Activated T-cell treated with anti-CD3 and anti-CD28 coated beads, Interleukin-2, amount 50 U/mL, for 48 hours (primary cell): ENCODE data around the gene CEP63.

Experiments
- DNase-seq, 2 experiments: peaks; one replicate each; pipeline ENCODE4 v3.0.0-alpha.2; 2020

CEP63 gene

GRCh38 chr3:134471521-134472193, 14.2 kb upstream of the CEP63 start:
- DNase-seq, result no peak

DNA sequence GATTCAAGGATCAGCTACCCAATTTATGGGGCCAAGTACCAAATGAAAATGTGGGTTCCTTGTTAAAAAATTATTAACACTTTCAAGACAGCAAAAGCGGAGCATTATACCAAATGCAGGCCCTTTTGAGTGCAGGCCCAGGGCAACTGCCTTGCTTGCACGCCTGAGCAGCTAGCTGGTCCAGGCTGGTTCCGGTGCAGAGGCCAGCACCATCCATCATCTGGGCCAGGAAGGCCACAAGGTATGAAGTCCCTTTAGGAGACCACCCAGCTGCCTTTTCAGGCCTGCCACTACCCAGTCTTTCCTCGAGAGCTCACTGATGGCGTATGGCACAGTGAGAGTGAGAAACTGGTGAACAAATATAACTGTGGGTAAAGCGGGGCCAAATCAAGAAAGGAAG, 13.0 kb upstream of the CEP63 start:
- DNase-seq, result no peak

DNA sequence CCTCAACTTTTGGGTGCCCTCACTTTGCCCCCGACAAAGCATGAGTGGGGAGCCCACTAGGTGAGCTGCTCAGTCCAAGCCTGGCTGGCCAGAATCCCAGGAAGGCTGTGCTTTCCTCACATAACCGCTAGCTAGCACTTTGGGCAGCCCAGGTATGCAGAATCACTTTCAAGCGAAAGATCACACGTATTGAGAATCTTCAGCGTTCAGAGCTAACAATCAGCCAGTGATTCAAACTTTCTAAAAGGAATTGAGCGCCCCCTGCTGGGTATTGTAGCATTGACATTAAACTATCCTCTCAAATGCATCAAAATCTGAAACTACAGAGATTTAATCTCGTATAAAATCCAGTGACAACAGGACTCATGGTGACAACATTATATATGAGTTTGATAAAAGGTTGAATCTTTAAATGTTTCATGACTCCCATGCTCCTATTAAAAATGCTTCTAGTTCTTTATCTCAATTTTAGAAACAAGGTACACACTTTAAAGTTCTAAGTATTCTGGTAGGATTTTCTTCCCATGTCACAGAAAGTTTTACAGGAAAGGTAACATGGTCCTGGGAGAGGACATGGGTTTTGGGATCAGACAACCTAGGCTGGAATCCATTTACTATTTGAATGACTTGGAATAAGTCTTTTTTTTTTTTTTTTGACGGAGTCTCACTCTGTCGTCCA, 11.8 kb upstream of the CEP63 start:
- DNase-seq, result peak; percentile 81 to 84

DNA sequence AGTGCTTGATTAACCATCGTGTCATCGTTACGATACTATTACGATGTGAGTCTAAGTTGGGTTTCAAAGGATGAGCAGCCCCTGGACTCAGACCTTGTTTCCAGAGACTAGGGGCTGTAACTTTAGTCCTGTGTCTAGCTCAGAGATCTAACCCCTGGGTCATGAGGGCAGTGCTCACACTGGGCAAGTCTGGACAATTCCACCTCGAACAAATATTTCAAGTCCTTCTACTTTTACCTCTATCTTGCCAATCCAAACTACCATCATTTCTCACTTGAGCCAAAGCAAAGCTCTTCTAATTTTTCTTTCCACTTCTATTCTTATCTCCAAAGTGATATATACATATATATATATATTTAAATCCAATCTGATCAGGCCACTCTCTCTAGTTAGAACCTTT, 10.9 kb upstream of the CEP63 start:
- DNase-seq, result no peak

GRCh38 chr3:134476306-134476705, 9.6 kb upstream of the CEP63 start:
- no peak for DNase-seq

GRCh38 chr3:134477002-134477401, 8.9 kb upstream of the CEP63 start:
- DNase-seq, result no peak

DNA sequence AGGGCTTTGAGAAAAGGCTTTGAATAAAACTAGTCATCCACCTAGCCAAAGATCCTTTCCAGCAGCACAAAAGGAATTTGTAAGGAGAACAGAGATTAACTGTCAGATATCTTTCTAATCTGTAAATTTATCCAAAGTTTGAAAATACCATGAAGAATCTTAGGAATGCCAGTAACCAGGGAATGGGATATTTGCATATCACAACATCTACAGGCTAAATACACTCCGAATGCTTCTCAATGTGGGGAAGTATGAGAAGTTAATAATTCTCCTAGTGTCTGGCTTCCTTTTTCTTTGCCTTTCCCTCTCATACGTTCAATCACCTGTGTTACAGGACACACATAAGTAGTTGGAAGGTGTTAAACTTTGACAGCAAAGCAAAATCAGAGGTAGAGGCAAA, 7.9 kb upstream of the CEP63 start:
- no peak for DNase-seq

DNA sequence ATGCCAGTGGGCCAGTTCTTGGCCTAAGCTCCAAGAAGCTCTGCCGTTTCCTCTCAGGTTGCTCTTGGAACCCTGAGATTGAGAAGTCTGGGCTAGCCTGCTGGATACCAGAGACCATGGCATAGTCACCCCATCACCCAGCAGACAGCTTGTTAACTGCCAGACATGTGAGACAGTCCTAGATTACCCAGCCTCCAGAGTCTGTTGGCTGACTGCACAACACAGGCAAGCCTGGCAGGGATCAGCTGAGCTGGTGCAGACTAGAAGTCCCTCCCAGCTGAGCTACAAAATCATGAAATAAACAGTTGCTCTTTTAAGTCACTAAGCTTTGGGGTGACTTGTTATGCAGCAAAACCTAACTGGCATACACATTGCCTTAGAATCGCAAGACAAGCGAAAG, 5.3 kb upstream of the CEP63 start:
- DNase-seq, result no peak

DNA sequence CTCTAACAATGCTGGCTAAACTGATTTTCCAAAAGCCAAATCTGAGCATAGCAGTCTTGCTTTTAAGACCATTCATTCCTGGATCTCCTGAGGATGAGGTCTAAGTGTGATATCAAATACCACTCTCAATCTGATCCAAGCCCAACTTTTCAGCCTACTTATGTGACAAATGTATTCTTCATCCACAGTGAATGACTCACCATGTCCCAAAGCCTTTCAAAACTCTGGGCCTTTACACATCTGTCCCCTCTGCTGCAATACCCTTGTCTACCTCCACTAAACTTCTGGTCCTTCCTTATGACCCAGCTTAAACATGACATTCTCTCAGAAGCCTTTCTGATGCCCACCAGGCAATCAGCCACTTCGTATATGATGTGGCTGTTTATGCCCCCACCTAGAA, 4.7 kb upstream of the CEP63 start:
- DNase-seq, result no peak

DNA sequence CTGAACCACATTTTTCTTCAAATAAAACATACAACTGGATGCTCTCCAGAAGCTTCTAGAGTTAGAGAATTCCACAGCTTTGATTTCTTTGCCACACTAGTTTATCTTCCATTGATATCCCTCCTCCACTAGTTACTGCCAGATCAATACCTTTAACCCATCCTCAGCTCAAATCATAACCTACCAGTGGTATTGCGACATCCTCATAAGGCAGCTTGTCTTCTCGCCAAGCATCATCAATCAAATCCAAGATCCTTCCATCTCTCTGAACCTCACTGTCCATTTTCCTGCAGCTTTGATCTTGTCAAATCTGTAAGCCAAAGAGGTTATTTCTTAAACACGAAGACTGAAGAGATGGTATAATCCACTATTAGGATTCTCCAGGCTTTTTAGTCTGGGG, 3.2 kb upstream of the CEP63 start:
- DNase-seq, result no peak

DNA sequence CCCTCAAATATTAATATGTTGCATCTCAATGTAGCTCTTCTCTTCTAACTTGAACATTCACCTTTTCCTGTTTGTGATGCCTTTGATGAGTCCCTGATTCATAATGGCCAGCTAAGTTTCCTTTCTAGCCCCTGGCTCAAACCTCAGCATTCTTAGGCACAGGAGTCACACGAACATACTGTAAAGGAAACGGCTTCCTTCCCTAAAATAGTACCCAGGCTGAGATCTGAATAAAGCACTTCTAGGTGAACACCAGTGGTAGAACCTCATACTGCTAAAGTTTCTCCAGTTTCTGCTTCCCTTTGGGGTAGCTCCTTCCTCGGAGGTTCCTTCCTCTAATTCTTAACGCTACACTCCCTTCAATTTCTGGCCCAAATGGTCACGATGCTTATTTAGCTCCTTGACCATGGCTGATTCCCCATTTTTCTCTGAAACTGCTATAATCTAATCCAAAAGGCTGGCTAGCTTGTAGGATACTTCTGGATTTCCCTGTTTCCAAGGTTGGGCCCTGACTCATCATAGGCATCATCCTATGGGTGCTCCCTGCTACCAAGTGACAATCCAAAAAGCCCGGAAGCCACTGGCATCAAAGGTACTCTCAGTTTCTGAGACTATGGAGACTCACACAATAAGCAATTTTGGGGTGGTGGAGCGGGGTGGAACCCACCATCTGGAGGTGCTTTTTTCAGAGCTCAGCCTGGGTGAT, 2.5 kb upstream of the CEP63 start:
- no peak for DNase-seq

DNA sequence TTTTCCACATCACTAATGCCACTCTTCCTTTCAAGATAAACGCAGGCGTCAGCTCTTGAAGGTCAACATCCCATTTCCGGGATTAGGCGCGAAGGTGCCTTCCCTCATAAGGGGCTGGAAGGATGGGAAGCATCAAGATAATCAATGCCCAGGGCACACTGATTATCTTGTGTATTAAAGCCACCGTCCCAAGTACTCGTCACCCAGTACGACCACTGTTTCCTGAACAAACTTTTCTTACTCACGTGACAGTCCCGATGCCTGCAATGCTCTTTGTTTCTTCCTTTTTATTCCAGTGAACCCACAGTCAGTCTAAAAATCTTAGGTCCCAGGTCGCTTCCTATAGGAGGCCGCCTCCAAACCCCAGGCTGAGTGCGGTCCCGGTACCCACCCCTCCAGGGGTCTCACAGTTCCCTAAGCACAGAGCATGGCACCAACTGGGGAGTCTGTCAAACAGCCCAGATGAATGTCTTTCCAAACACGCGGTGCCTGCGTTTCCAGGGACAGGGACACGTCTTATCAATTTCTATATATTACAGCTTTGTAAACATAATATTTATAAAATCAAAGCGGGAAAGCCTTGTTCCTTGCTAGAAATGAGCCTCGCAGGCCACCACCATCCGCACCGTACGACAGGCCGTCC, 661 bp upstream of the CEP63 start:
- DNase-seq, result no peak

GRCh38 chr3:134486577-134487041, 752 bp downstream of the CEP63 start:
- no peak for DNase-seq

GRCh38 chr3:134487406-134487805, 1.5 kb downstream of the CEP63 start:
- no peak for DNase-seq

- DNase-seq, result no peak
Measured at GRCh38 chr3:134494495-134494894, 8.6 kb downstream of the CEP63 start.

GRCh38 chr3:134495980-134496379, 10.1 kb downstream of the CEP63 start:
- no peak for DNase-seq

DNA sequence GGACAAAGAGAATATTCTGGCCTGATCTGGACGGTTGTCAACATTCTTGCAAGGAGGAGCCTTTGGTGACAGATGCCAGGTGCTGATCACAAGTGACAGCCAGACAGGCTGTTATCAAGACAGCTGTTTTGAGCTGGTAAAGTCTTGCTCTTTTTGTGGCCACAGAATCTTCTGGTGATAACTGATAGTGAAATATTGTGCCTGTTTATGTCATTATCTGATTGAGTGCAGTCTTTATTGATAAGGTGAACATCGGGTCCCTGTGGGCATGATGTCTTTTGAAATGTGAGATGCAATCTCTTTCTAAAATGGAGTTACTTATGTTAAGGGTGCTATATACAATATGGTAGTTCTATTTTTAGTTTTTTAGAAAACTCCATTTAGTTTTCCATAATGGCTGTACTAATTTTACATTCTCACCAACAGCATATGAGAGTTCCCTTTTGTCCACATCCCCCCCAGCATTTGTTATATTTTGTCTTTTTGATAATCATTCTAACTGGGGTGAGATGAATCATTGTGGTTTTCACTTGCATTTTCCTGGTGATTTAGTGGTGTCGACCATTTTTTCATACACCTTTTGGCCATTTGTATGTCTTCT, 10.7 kb downstream of the CEP63 start:
- DNase-seq, result no peak

GRCh38 chr3:134503266-134503665, 17.4 kb downstream of the CEP63 start:
- no peak for DNase-seq

DNA sequence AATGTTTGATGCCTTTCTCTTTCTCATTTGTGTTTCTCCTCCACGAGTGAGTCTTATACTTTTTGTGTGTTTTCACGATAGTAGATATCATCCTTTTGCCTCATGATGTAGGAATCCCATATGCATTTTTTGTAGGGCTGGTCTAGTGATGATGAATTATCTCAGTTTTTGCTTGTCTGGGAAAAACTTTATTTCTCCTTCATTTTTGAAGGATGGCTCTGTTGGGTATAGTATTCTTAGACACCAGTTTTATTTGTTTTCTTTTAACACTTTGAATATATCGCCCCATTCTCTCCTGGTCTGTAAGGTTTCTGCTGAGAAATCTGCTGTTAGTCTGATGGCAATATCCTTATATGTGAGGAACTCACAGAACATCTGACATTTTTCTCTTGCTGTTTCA, 18.3 kb downstream of the CEP63 start:
- DNase-seq, result no peak

GRCh38 chr3:134505485-134505884, 19.6 kb downstream of the CEP63 start:
- no peak for DNase-seq

DNA sequence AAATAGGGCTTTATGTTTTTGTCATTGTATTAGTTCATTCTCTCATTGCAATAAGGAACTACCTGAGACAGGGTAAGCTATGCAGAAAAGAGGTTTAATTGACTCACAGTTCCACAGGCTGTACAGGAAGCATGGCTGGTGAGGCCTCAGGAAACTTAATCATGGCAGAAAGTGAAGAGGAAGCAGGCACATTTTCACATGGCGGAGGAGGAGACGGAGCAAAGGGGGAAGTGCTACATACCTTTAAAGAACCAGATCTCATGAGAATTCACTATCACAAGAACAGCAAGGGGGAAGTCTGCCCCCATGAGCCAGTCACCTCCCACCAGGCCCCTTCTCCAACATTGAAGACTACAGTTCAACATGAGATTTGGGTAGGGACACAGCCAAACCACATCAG, 25.6 kb downstream of the CEP63 start:
- DNase-seq, result no peak

DNA sequence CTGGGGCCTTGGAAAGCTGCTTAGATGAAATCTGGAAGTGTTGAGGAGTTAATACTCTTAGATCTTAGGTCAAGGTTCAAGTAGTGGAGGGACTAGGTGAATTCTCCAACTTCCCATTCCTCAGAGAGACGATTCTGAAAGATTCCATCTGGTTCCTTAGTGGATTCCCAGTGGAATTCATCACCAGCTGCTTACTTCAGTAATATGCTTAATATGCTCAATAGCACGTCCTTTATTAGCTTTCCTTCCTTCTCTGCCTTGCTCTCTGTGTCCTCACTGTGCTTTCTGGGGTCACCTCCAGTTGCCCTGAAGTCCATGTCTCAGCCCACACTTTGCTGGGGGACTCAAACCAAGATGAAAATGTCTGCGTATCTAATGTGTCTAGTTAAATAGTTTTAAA, 31.0 kb downstream of the CEP63 start:
- DNase-seq, result no peak

DNA sequence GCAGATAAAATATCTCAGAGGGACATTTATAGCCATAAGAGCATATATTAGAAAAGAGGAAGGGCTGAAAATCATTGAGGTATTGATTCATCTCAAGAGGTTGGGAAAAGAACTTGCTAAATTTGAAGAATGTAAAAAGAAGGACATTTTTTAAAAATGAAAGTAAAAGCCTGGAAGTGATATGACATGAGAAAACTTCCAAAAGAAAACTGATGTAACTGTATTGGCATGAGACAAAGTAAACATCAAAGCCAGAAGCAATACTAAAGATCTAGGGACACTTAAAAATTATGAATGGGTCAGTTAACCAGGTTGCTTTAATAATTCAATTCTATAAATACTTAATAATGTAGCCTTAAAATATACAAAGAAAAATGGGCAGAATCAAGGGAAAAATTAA, 31.9 kb downstream of the CEP63 start:
- DNase-seq, result no peak
